Upper lobe of right lung (tissue), 1 donor: ENCODE measurements around the gene CYP26B1. TPM values are rescaled to one million over a fixed set of nuclear protein-coding genes. Genes with fewer than 3 reads are reported as not detected.

Source experiments
- ATAC-seq: fragments of 200-7000 bp; cut with Tn5 transposase; one replicate; pipeline ENCODE4 v1.9.1; 2020; ENCODE audit warnings: mild to moderate bottlenecking, moderate library complexity
- DNase-seq: peaks from one replicate; pipeline ENCODE4 v3.0.0-alpha.2; 2020
- H3K27ac ChIP-seq: fragments of 200-600 bp; one replicate; pipeline ENCODE4 v1.8.0; 2022
- H3K27me3 ChIP-seq: fragments of 200-600 bp; one replicate; pipeline ENCODE4 v1.8.0; 2022; ENCODE audit warnings: mild to moderate bottlenecking
- H3K36me3 ChIP-seq: fragments of 200-600 bp; one replicate; pipeline ENCODE4 v1.8.0; 2022
- H3K4me1 ChIP-seq: fragments of 200-600 bp; one replicate; pipeline ENCODE4 v1.8.0; 2022
- H3K4me3 ChIP-seq: fragments of 200-600 bp; one replicate; pipeline ENCODE4 v1.8.0; 2022; ENCODE audit warnings: mild to moderate bottlenecking
- H3K9me3 ChIP-seq: fragments of 200-600 bp; one replicate; pipeline ENCODE4 v1.8.0; 2022
- intact Hi-C: fragments of 100-400 bp; cut with DNase I; formaldehyde crosslinking; loops from one replicate; pipeline ENCODE4 v1.11.0; 2022
- total RNA-seq: library from RNA; stranded (reverse); fragmentation: NEBNext Ultra II Directional; extraction: Animal tissue kit (Norgen Biotek cat#: 25700); gene quantifications from one replicate; pipeline ENCODE4 v1.2.1, GENCODE V29; 2021
- TF ChIP-seq, protein P1 (sequence below): fragments of 200-600 bp; IDR thresholded peaks from one replicate; pipeline ENCODE4 v1.8.0; 2022; ENCODE audit warnings: antibody characterized with exemption
- donor health status: DM: no; HTN: yes; CAD: no; lungs with severe emphysema.

Gene CYP26B1
- total RNA-seq, 1 donor from 2014 or later: 3.8 TPM

DNA sequence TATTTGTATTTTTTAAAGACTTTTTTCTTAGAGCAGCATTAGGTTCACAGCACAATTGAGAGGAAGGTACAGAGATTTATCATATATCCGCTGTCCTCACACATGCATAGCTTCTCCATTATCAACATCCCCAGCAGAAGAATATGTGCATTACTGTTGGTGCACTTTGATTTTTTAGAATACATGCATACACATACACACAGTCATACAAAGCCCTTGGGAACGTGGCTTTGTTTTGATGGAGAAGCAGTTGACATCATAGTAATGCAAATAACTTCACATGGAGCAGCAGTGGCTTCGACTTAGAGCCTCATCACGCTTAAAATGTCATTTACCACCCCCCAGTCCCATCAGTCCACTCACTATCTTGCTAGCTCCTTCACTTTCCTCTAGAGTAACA lies 26.5 kb downstream of the CYP26B1 start:
- H3K27ac ChIP-seq: no peak overlapping the region
- ATAC-seq (no peak), DNase-seq (no peak)
- no peaks in the 10 kb centered on the region for H3K9me3 ChIP-seq
- H3K4me1 ChIP-seq: no peaks in the 10 kb centered on the region
- peaks cover 4% of the 10 kb centered on the region for H3K27me3 ChIP-seq
- no peak overlapping the region for H3K4me3 ChIP-seq
- TF ChIP-seq, protein P1, sequence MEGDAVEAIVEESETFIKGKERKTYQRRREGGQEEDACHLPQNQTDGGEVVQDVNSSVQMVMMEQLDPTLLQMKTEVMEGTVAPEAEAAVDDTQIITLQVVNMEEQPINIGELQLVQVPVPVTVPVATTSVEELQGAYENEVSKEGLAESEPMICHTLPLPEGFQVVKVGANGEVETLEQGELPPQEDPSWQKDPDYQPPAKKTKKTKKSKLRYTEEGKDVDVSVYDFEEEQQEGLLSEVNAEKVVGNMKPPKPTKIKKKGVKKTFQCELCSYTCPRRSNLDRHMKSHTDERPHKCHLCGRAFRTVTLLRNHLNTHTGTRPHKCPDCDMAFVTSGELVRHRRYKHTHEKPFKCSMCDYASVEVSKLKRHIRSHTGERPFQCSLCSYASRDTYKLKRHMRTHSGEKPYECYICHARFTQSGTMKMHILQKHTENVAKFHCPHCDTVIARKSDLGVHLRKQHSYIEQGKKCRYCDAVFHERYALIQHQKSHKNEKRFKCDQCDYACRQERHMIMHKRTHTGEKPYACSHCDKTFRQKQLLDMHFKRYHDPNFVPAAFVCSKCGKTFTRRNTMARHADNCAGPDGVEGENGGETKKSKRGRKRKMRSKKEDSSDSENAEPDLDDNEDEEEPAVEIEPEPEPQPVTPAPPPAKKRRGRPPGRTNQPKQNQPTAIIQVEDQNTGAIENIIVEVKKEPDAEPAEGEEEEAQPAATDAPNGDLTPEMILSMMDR: no peak
- intact Hi-C loops: no loop called here
- no peaks in the 10 kb centered on the region for H3K36me3 ChIP-seq

GRCh38 chr2:72118951-72119350 lies 28.7 kb downstream of the CYP26B1 start:
- Histone ChIP-seq H3K27me3 (peaks cover 4% of the 10 kb centered on the region), H3K27ac (no peak overlapping the region), H3K4me3 (no peak overlapping the region), H3K9me3 (no peaks in the 10 kb centered on the region), H3K36me3 (no peaks in the 10 kb centered on the region), H3K4me1 (no peaks in the 10 kb centered on the region)
- TF ChIP-seq, protein P1: no peak
- DNase-seq: no peak
- intact Hi-C loops: no loop called here
- no peak for ATAC-seq

GRCh38 chr2:72118386-72118785 lies 29.3 kb downstream of the CYP26B1 start:
- no peak overlapping the region for H3K4me3 ChIP-seq
- peaks cover 4% of the 10 kb centered on the region for H3K27me3 ChIP-seq
- TF ChIP-seq, protein P1: no peak
- intact Hi-C loops: no loop called here
- H3K9me3 ChIP-seq: no peaks in the 10 kb centered on the region
- H3K36me3 ChIP-seq: no peaks in the 10 kb centered on the region
- no peak overlapping the region for H3K27ac ChIP-seq
- ATAC-seq (no peak), DNase-seq (no peak)
- no peaks in the 10 kb centered on the region for H3K4me1 ChIP-seq

DNA sequence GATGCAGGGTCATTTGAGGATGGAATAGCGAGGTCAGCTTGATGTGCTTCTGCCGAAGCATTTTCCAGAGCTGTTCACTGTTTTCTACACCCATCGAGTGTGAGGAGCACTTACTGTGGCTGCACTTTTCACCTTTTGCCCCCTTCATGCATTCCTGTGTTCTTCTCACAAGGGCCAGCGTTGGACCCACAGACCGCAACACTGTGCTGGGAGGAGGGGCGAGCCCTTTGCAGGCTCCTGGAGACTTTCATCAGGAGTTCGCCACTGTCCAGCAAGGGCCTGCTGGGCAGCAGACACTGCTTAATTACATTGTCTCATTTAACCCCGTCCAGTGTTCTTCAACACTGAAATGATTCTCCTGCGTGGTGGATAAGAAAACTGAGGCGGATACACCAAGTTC lies 29.9 kb downstream of the CYP26B1 start:
- DNase-seq: no peak
- H3K27ac ChIP-seq: no peak overlapping the region
- ATAC-seq: no peak
- H3K9me3 ChIP-seq: no peaks in the 10 kb centered on the region
- TF ChIP-seq, protein P1: no peak
- no peaks in the 10 kb centered on the region for H3K27me3 ChIP-seq
- intact Hi-C loops: no loop called here
- H3K4me3 ChIP-seq: no peak overlapping the region
- H3K36me3 ChIP-seq: no peaks in the 10 kb centered on the region
- H3K4me1 ChIP-seq: no peaks in the 10 kb centered on the region

GRCh38 chr2:72117029-72117428 lies 30.6 kb downstream of the CYP26B1 start:
- H3K27ac ChIP-seq: no peak overlapping the region
- no peaks in the 10 kb centered on the region for H3K4me1 ChIP-seq
- intact Hi-C loops: no loop called here
- no peak overlapping the region for H3K4me3 ChIP-seq
- H3K36me3 ChIP-seq: no peaks in the 10 kb centered on the region
- DNase-seq (no peak), ATAC-seq (no peak)
- no peaks in the 10 kb centered on the region for H3K9me3 ChIP-seq
- TF ChIP-seq, protein P1: no peak
- H3K27me3 ChIP-seq: no peaks in the 10 kb centered on the region

- ATAC-seq: peak; percentile 43
- TF ChIP-seq, protein P1: peak; percentile 20
- intact Hi-C loops: no loop called here
- Histone ChIP-seq H3K27me3 (no peaks in the 10 kb centered on the region), H3K27ac (no peak overlapping the region), H3K4me3 (no peak overlapping the region), H3K4me1 (no peaks in the 10 kb centered on the region), H3K36me3 (no peaks in the 10 kb centered on the region), H3K9me3 (no peaks in the 10 kb centered on the region)
- DNase-seq: no peak
Measured at GRCh38 chr2:72116081-72116533, 31.6 kb downstream of the CYP26B1 start.
